Measurements from ENCODE around the gene INSRR. TPM values are rescaled to one million over a fixed set of nuclear protein-coding genes. Genes with fewer than 3 reads are reported as not detected.

Gene INSRR
- total and polyA plus RNA-seq, 2 of the 8 experiments (the other 6 are each of a cell fraction or from before 2014, with no cell fraction given) = 0.02 TPM; not detected in 1

DNA sequence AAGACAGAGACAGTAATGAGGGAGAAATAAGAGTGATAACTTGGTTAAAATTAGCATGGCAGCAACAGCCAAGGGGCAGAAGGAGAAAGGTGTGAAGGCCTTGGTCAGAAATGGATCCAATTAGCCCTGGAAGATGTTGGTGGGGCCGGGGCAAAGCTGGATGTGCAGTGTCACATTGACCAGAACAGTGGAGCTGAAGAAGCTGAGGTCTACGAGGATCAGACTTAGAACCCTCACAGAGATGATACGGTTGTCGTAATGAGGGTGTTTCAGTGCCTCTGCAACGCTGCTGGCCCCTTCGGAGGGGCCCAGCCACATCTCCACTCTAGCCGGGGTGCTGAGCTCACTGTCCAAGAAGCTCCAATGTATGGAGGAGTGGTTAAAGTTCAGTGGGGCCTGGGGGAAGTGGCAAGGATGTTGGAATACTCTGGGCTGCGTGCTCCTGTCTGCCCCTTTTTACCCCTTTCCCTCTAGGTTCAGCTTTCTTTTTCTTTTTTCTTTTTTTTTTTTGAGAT, 56.4 kb downstream of the INSRR start:
- H3K9me3 ChIP-seq (ENCODE audit: insufficient read depth in 2 of 2, low read depth in 1 of 2, low read length in 1 of 2) = no peaks in the 10 kb centered on the region
- H2AFZ ChIP-seq (ENCODE audit: low read length) = no peak overlapping the region
- H2BK20ac ChIP-seq (ENCODE audit: low read length) = no peak overlapping the region
- H4K8ac ChIP-seq (ENCODE audit: extremely low read depth, insufficient read depth, low read length) = no peak overlapping the region
- H3K4me1 ChIP-seq (replicated peaks in 1 of 4; ENCODE audit: control insufficient read depth in 3 of 4, insufficient read depth in 4 of 4, low read length in 3 of 4) = no peaks in the 10 kb centered on the region
- POLR2A ChIA-PET (ENCODE audit: partially characterized antibody) = interaction anchor here (0.7 to 1.6 kb wide), 4 partner anchors 11 to 127 kb away, joined by 3 to 5 read pairs (median 3); no protein-coding TSS in a partner anchor
- no peaks in the 10 kb centered on the region for H3K79me2 ChIP-seq (ENCODE audit: control insufficient read depth in 1 of 2, insufficient read depth in 2 of 2, low read length in 2 of 2)
- no peak overlapping the region for H3K18ac ChIP-seq (ENCODE audit: extremely low read depth, low read length)
- FAIRE-seq (no peak), DNase-seq (ENCODE audit: low read depth in 1 of 2, low spot score in 2 of 2) (no peak)
- no peak overlapping the region for H4K91ac ChIP-seq (replicated peaks; ENCODE audit: insufficient read length, low read length)
- WGBS, 2 experiments (ENCODE audit: extremely low coverage in 1 of 2, insufficient coverage in 1 of 2, insufficient read length in 1 of 2, insufficient replicate concordance in 2 of 2, low coverage in 1 of 2, low lambda C conversion rate in 2 of 2, missing lambda C conversion rate in 1 of 2) = 90% methylated on average over 8 of the region's 8 CpGs; no CpG with 5 or more reads in 1 of the 2 experiments
- H2AK5ac ChIP-seq (ENCODE audit: low read depth, low read length) = no peak overlapping the region
- H3K4me3 ChIP-seq (ENCODE audit: extremely low read depth in 1 of 4, insufficient read depth in 2 of 4, low read depth in 3 of 4, low read length in 4 of 4) = no peak overlapping the region
- H4K20me1 ChIP-seq (replicated peaks in 1 of 2; ENCODE audit: control insufficient read depth in 1 of 2, insufficient read depth in 2 of 2, low read length in 2 of 2) = no peaks in the 10 kb centered on the region
- H3K27me3 ChIP-seq (replicated peaks in 1 of 4; ENCODE audit: control insufficient read depth in 3 of 4, extremely low read depth in 1 of 4, insufficient read depth in 3 of 4, low read length in 3 of 4) = no peaks in the 10 kb centered on the region
- TF ChIP-seq FOSL1 (IDR thresholded peaks at IDR 0.05; ENCODE audit: insufficient read depth, low read depth, low read length) (no peak), SIRT6 (IDR thresholded peaks at IDR 0.05; ENCODE audit: low read length) (no peak), RNF2 (IDR thresholded peaks at IDR 0.05; ENCODE audit: borderline replicate concordance, low read depth, low read length, missing control alignments, poor library complexity, severe bottlenecking) (no peak), SIN3A (conservative IDR thresholded peaks at IDR 0.05 in 1 of 2, IDR thresholded peaks at IDR 0.05 in 1 of 2; ENCODE audit: low read depth in 1 of 2, low read length in 2 of 2) (no peak), RBBP5 (IDR thresholded peaks at IDR 0.05; ENCODE audit: borderline replicate concordance, low read depth, low read length) (no peak), CHD1 (IDR thresholded peaks at IDR 0.05; ENCODE audit: low read depth, low read length) (no peak), CBX8 (IDR thresholded peaks at IDR 0.05; ENCODE audit: borderline replicate concordance, low read depth, low read length) (no peak)
- H2BK120ac ChIP-seq (replicated peaks; ENCODE audit: low read depth, low read length) = no peak overlapping the region
- no peak overlapping the region for H3K23ac ChIP-seq (ENCODE audit: insufficient read length)
- H2BK5ac ChIP-seq (ENCODE audit: low read depth, low read length) = no peak overlapping the region
- no peak overlapping the region for H3K9ac ChIP-seq (replicated peaks in 1 of 4; ENCODE audit: extremely low read depth in 1 of 4, low read depth in 3 of 4, low read length in 3 of 4)
- CTCF ChIA-PET (ENCODE audit: partially characterized antibody) = interaction anchor here (0.8 to 31.8 kb wide), 14 partner anchors 8 to 125 kb away, joined by 3 to 491 read pairs (median 5); partner anchors contain the start of genes INSRR, ISG20L2, METTL25B and NTRK1
- H3K36me3 ChIP-seq (ENCODE audit: control insufficient read depth in 2 of 4, insufficient read depth in 4 of 4, low read length in 3 of 4) = peaks cover 12 to 32% (median 28%) of the 10 kb centered on the region in 4 experiments
- 0 out of 2 replicates have a peak overlapping the region, but pooled peaks have one; percentile 29 for H2BK15ac ChIP-seq (ENCODE audit: low read length)
- H2BK12ac ChIP-seq (ENCODE audit: low read depth, low read length) = no peak overlapping the region
- H3K14ac ChIP-seq (ENCODE audit: insufficient read length) = no peak overlapping the region
- no peaks in the 10 kb centered on the region for H3K23me2 ChIP-seq (ENCODE audit: low read depth, low read length)
- H3K4ac ChIP-seq (replicated peaks; ENCODE audit: insufficient read length, low read depth, low read length) = no peak overlapping the region
- no peak overlapping the region for H3K27ac ChIP-seq (ENCODE audit: low read depth, low read length)
- H3K4me2 ChIP-seq (ENCODE audit: insufficient read depth in 1 of 2, low read depth in 2 of 2, low read length in 2 of 2) = no peak overlapping the region
- H4K5ac ChIP-seq (ENCODE audit: insufficient read length, low read depth, low read length) = no peak overlapping the region
- H3K56ac ChIP-seq (replicated peaks; ENCODE audit: insufficient read length, low read depth, low read length) = no peak overlapping the region
- no peaks in the 10 kb centered on the region for H3K79me1 ChIP-seq (ENCODE audit: low read depth, low read length)
